ENCODE data around the gene SNHG17. TPM values are rescaled to one million over a fixed set of nuclear protein-coding genes. Genes with fewer than 3 reads are reported as not detected.
"Not testable (repeated sequence)": the region's sequence is repeated elsewhere in the genome, so short reads cannot be mapped to it uniquely, and the experiment has no call there.

Gene SNHG17
- 21.4 TPM for polyA plus RNA-seq (ENCODE audit: insufficient read length)

GRCh38 chr20:38434770-38435554 is at the start of gene SNHG17:
Gene SNHG17 (minus strand): TSS chr20:38435328.
- peak; percentile 93 for DNase-seq

- no peak for DNase-seq
These were observed 44.5 kb upstream of the SNHG17 start for GRCh38 chr20:38479596-38479995.

GRCh38 chr20:38477747-38478146 is 42.6 kb upstream of the SNHG17 start:
- DNase-seq, result no peak

GRCh38 chr20:38473367-38473795 is 38.3 kb upstream of the SNHG17 start:
- DNase-seq, result peak; percentile 11

GRCh38 chr20:38472513-38473366 is 37.6 kb upstream of the SNHG17 start, which contains the start of gene RALGAPB:
Gene RALGAPB (plus strand): TSS chr20:38472843. CDS start chr20:38488433, 15,590 bp downstream.
- peak; percentile 100 for DNase-seq

GRCh38 chr20:38471987-38472512 is 36.9 kb upstream of the SNHG17 start:
- no peak for DNase-seq

GRCh38 chr20:38471245-38471644 is 36.1 kb upstream of the SNHG17 start:
- no peak for DNase-seq

- no peak for DNase-seq
These were observed 31.9 kb upstream of the SNHG17 start for GRCh38 chr20:38466983-38467382.

GRCh38 chr20:38466171-38466570 is 31.0 kb upstream of the SNHG17 start:
- no peak for DNase-seq

GRCh38 chr20:38461569-38461968 is 26.4 kb upstream of the SNHG17 start:
- not testable (repeated sequence) for DNase-seq

GRCh38 chr20:38461167-38461566 is 26.0 kb upstream of the SNHG17 start:
- not testable (repeated sequence) for DNase-seq

GRCh38 chr20:38460631-38461030 is 25.5 kb upstream of the SNHG17 start:
- DNase-seq, result not testable (repeated sequence)

- no peak for DNase-seq
These were observed 25.0 kb upstream of the SNHG17 start for GRCh38 chr20:38460040-38460623.

- no peak for DNase-seq
These were observed 23.2 kb upstream of the SNHG17 start for GRCh38 chr20:38458314-38458713.

- DNase-seq, result no peak
These were observed 19.7 kb upstream of the SNHG17 start for GRCh38 chr20:38454556-38455473.

- DNase-seq, result no peak
These were observed 18.8 kb upstream of the SNHG17 start for GRCh38 chr20:38453941-38454340.

- DNase-seq, result no peak
These were observed 17.9 kb upstream of the SNHG17 start for GRCh38 chr20:38452880-38453624.

GRCh38 chr20:38450412-38450975 is 15.4 kb upstream of the SNHG17 start:
- no peak for DNase-seq

GRCh38 chr20:38449046-38449445 is 13.9 kb upstream of the SNHG17 start:
- DNase-seq, result no peak

GRCh38 chr20:38447931-38448675 is 13.0 kb upstream of the SNHG17 start:
- DNase-seq, result no peak
